Activated naive CD8-positive, alpha-beta T cell (primary cell): ENCODE results near the gene AIDA.

Experiments used
- H3K27ac Mint-ChIP-seq: one replicate; pipeline ENCODE4 v1.8.0; 2021; ENCODE audit warnings: mixed read lengths
- H3K27me3 Mint-ChIP-seq: one replicate; pipeline ENCODE4 v1.8.0; 2021; ENCODE audit warnings: mixed read lengths
- H3K36me3 Mint-ChIP-seq: one replicate; pipeline ENCODE4 v1.8.0; 2021; ENCODE audit warnings: mixed read lengths
- H3K4me1 Mint-ChIP-seq: one replicate; pipeline ENCODE4 v1.8.0; 2021; ENCODE audit warnings: low read depth, mixed read lengths
- H3K4me3 Mint-ChIP-seq: one replicate; pipeline ENCODE4 v1.8.0; 2021; ENCODE audit warnings: mild to moderate bottlenecking, mixed read lengths
- H3K9me3 Mint-ChIP-seq: one replicate; pipeline ENCODE4 v1.8.0; 2021; ENCODE audit warnings: low read depth, mixed read lengths

AIDA gene

GRCh38 chr1:222642468-222642867, 69.8 kb downstream of the AIDA start:
- Mint-ChIP-seq H3K27me3 (no peaks in the 10 kb centered on the region), H3K27ac (peak overlapping the region; percentile 68), H3K4me3 (peak overlapping the region; percentile 69), H3K4me1 (peaks cover 34% of the 10 kb centered on the region), H3K9me3 (no peaks in the 10 kb centered on the region), H3K36me3 (peaks cover 12% of the 10 kb centered on the region)

GRCh38 chr1:222641269-222641948, 70.9 kb downstream of the AIDA start:
- Mint-ChIP-seq H3K4me3 (no peak overlapping the region), H3K9me3 (no peaks in the 10 kb centered on the region), H3K36me3 (peaks cover 12% of the 10 kb centered on the region), H3K4me1 (peaks cover 29% of the 10 kb centered on the region), H3K27ac (peak overlapping the region; percentile 65), H3K27me3 (no peaks in the 10 kb centered on the region)

- H3K4me1 Mint-ChIP-seq: peaks cover 12% of the 10 kb centered on the region
- H3K9me3 Mint-ChIP-seq: no peaks in the 10 kb centered on the region
- no peaks in the 10 kb centered on the region for H3K27me3 Mint-ChIP-seq
- peaks cover 16% of the 10 kb centered on the region for H3K36me3 Mint-ChIP-seq
- H3K27ac Mint-ChIP-seq: peak overlapping the region; percentile 47
- no peak overlapping the region for H3K4me3 Mint-ChIP-seq
Measured at GRCh38 chr1:222634180-222635013, 77.9 kb downstream of the AIDA start.

GRCh38 chr1:222632749-222633148, 79.5 kb downstream of the AIDA start:
- peaks cover 10% of the 10 kb centered on the region for H3K36me3 Mint-ChIP-seq
- H3K4me3 Mint-ChIP-seq: no peak overlapping the region
- peaks cover 12% of the 10 kb centered on the region for H3K4me1 Mint-ChIP-seq
- no peaks in the 10 kb centered on the region for H3K27me3 Mint-ChIP-seq
- no peaks in the 10 kb centered on the region for H3K9me3 Mint-ChIP-seq
- H3K27ac Mint-ChIP-seq: no peak overlapping the region

GRCh38 chr1:222631611-222632208, 80.6 kb downstream of the AIDA start:
- Mint-ChIP-seq H3K27ac (peak overlapping the region; percentile 0), H3K4me3 (no peak overlapping the region), H3K9me3 (no peaks in the 10 kb centered on the region), H3K36me3 (peaks cover 10% of the 10 kb centered on the region), H3K4me1 (peaks cover 12% of the 10 kb centered on the region), H3K27me3 (no peaks in the 10 kb centered on the region)

GRCh38 chr1:222629921-222630535, 82.3 kb downstream of the AIDA start:
- H3K4me1 Mint-ChIP-seq: peaks cover 10% of the 10 kb centered on the region
- no peaks in the 10 kb centered on the region for H3K9me3 Mint-ChIP-seq
- H3K27me3 Mint-ChIP-seq: no peaks in the 10 kb centered on the region
- peaks cover 12% of the 10 kb centered on the region for H3K36me3 Mint-ChIP-seq
- peak overlapping the region; percentile 8 for H3K27ac Mint-ChIP-seq
- H3K4me3 Mint-ChIP-seq: no peak overlapping the region

GRCh38 chr1:222627232-222627631, 85.1 kb downstream of the AIDA start:
- Mint-ChIP-seq H3K36me3 (peaks cover 7% of the 10 kb centered on the region), H3K4me3 (no peak overlapping the region), H3K27ac (no peak overlapping the region), H3K4me1 (no peaks in the 10 kb centered on the region), H3K9me3 (no peaks in the 10 kb centered on the region), H3K27me3 (no peaks in the 10 kb centered on the region)

GRCh38 chr1:222624214-222624613, 88.1 kb downstream of the AIDA start:
- H3K9me3 Mint-ChIP-seq: no peaks in the 10 kb centered on the region
- no peak overlapping the region for H3K27ac Mint-ChIP-seq
- no peak overlapping the region for H3K4me3 Mint-ChIP-seq
- H3K36me3 Mint-ChIP-seq: peaks cover 7% of the 10 kb centered on the region
- H3K4me1 Mint-ChIP-seq: peaks cover 19% of the 10 kb centered on the region
- no peaks in the 10 kb centered on the region for H3K27me3 Mint-ChIP-seq

- H3K4me1 Mint-ChIP-seq: peaks cover 24% of the 10 kb centered on the region
- H3K4me3 Mint-ChIP-seq: no peak overlapping the region
- no peaks in the 10 kb centered on the region for H3K27me3 Mint-ChIP-seq
- H3K27ac Mint-ChIP-seq: no peak overlapping the region
- H3K36me3 Mint-ChIP-seq: peaks cover 7% of the 10 kb centered on the region
- H3K9me3 Mint-ChIP-seq: no peaks in the 10 kb centered on the region
Measured at GRCh38 chr1:222623458-222623857, 88.8 kb downstream of the AIDA start.

- H3K9me3 Mint-ChIP-seq: no peaks in the 10 kb centered on the region
- peaks cover 7% of the 10 kb centered on the region for H3K36me3 Mint-ChIP-seq
- no peaks in the 10 kb centered on the region for H3K27me3 Mint-ChIP-seq
- H3K4me1 Mint-ChIP-seq: peaks cover 24% of the 10 kb centered on the region
- no peak overlapping the region for H3K27ac Mint-ChIP-seq
- H3K4me3 Mint-ChIP-seq: no peak overlapping the region
Measured at GRCh38 chr1:222622765-222623164, 89.5 kb downstream of the AIDA start.

GRCh38 chr1:222620566-222620965, 91.7 kb downstream of the AIDA start:
- no peaks in the 10 kb centered on the region for H3K27me3 Mint-ChIP-seq
- H3K36me3 Mint-ChIP-seq: peaks cover 2% of the 10 kb centered on the region
- H3K27ac Mint-ChIP-seq: no peak overlapping the region
- peaks cover 30% of the 10 kb centered on the region for H3K4me1 Mint-ChIP-seq
- H3K4me3 Mint-ChIP-seq: no peak overlapping the region
- H3K9me3 Mint-ChIP-seq: no peaks in the 10 kb centered on the region

GRCh38 chr1:222618880-222619596, 93.3 kb downstream of the AIDA start:
- Mint-ChIP-seq H3K36me3 (peaks cover 2% of the 10 kb centered on the region), H3K27ac (peak overlapping the region; percentile 65), H3K4me1 (peaks cover 30% of the 10 kb centered on the region), H3K4me3 (peak overlapping the region; percentile 88), H3K27me3 (peaks cover 5% of the 10 kb centered on the region), H3K9me3 (no peaks in the 10 kb centered on the region)
